ENCODE measurements around the gene TGFBR3L. TPM values are rescaled to one million over a fixed set of nuclear protein-coding genes. Genes with fewer than 3 reads are reported as not detected.

TGFBR3L gene
- total and polyA plus RNA-seq, 2 of the 13 experiments (the other 11 are each of a cell fraction or from before 2014, with no cell fraction given), result 0.20 to 1.0 TPM

DNA sequence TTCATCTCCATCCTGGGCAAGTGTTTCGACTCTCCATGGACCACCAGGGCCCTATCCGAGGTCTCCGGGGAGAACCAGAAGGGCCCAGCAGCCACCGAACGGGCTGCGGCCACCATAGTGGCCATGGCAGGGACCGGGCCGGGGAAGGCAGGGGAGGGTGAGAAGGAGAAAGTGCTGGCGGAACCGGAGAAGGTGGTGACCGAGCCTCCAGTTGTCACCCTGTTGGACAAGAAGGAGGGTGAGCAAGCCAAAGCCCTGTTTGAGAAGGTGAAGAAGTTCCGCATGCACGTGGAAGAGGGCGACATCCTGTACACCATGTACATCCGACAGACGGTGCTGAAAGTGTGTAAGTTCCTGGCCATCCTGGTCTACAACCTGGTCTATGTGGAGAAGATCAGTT is 15.7 kb upstream of the TGFBR3L start (continued):
- TF ChIP-seq SCMH1 (CRISPR knock-in tag; IDR thresholded peaks at IDR 0.05; ENCODE audit: borderline replicate concordance), result no peak
- TF ChIP-seq, protein P1, sequence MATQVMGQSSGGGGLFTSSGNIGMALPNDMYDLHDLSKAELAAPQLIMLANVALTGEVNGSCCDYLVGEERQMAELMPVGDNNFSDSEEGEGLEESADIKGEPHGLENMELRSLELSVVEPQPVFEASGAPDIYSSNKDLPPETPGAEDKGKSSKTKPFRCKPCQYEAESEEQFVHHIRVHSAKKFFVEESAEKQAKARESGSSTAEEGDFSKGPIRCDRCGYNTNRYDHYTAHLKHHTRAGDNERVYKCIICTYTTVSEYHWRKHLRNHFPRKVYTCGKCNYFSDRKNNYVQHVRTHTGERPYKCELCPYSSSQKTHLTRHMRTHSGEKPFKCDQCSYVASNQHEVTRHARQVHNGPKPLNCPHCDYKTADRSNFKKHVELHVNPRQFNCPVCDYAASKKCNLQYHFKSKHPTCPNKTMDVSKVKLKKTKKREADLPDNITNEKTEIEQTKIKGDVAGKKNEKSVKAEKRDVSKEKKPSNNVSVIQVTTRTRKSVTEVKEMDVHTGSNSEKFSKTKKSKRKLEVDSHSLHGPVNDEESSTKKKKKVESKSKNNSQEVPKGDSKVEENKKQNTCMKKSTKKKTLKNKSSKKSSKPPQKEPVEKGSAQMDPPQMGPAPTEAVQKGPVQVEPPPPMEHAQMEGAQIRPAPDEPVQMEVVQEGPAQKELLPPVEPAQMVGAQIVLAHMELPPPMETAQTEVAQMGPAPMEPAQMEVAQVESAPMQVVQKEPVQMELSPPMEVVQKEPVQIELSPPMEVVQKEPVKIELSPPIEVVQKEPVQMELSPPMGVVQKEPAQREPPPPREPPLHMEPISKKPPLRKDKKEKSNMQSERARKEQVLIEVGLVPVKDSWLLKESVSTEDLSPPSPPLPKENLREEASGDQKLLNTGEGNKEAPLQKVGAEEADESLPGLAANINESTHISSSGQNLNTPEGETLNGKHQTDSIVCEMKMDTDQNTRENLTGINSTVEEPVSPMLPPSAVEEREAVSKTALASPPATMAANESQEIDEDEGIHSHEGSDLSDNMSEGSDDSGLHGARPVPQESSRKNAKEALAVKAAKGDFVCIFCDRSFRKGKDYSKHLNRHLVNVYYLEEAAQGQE (IDR thresholded peaks at IDR 0.05; ENCODE audit: borderline replicate concordance in 1 of 2, low read depth in 1 of 2, low read length in 2 of 2), result no peak

DNA sequence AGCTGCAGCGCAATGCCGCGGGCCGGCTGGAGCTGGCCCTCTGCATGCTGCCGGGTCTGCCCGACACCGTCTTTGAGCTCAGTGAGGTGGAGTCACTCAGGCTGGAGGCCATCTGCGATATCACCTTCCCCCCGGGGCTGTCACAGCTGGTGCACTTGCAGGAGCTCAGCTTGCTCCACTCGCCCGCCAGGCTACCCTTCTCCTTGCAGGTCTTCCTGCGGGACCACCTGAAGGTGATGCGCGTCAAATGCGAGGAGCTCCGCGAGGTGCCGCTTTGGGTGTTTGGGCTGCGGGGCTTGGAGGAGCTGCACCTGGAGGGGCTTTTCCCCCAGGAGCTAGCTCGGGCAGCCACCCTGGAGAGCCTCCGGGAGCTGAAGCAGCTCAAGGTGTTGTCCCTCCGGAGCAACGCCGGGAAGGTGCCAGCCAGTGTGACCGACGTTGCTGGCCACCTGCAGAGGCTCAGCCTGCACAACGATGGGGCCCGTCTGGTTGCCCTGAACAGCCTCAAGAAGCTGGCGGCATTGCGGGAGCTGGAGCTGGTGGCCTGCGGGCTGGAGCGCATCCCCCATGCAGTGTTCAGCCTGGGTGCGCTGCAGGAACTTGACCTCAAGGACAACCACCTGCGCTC is 14.8 kb upstream of the TGFBR3L start:
- no peaks in the 10 kb centered on the region for H3K9me3 ChIP-seq (ENCODE audit: low read length)
- CTCF ChIA-PET (ENCODE audit: low intra/inter-chr PET ratio, low total read pairs), result no interaction called here
- BruUV-seq (replicated peaks), result no TSS peak
- in situ Hi-C loops (cut with HindIII; ENCODE audit: extremely low pct_ligation_motif_present, low pct_unique_long_range_greater_than_20kb), result no loop called here
- no peak overlapping the region for H3K9ac ChIP-seq (ENCODE audit: insufficient read depth, low read depth, low read length)
- peaks cover 14% of the 10 kb centered on the region for H3K79me2 ChIP-seq (ENCODE audit: insufficient read depth, low read length)
- ATAC-seq (no peak), FAIRE-seq (no peak), DNase-seq (ENCODE audit: low spot score) (no peak)
- POLR2A ChIA-PET, result interaction anchor here (4.7 to 4.9 kb wide), 3 partner anchors 11 to 31 kb away, joined by 52 to 83 read pairs (median 75); partner anchors contain the start of genes LRRC8E and SNAPC2
- H2AFZ ChIP-seq (ENCODE audit: low read length), result no peak overlapping the region
- H3K36me3 ChIP-seq (replicated peaks in 1 of 2; ENCODE audit: control insufficient read depth in 1 of 2, insufficient read depth in 2 of 2, low read length in 2 of 2), result peaks cover 9 to 15% of the 10 kb centered on the region in 2 experiments; a peak in 2 of 5 replicates
- no peak overlapping the region for H3K4me3 ChIP-seq (replicated peaks in 1 of 3; ENCODE audit: insufficient read depth in 1 of 3, low read depth in 2 of 3, low read length in 3 of 3)
- intact Hi-C loops (cut with micrococcal nuclease; ENCODE audit: unreplicated experiment), result no loop called here
- peaks cover 45% of the 10 kb centered on the region for H3K4me1 ChIP-seq (ENCODE audit: insufficient read depth, low read length)
- 0 out of 2 replicates have a peak, but pooled peaks cover 4% of the 10 kb centered on the region for H4K20me1 ChIP-seq (ENCODE audit: insufficient read depth, low read length)
- H3K27me3 ChIP-seq (ENCODE audit: control insufficient read depth in 1 of 2, insufficient read depth in 2 of 2, low read length in 2 of 2), result no peaks in the 10 kb centered on the region; a peak in 1 of 5 replicates
- no peak overlapping the region for H3K4me2 ChIP-seq (ENCODE audit: low read depth, low read length)
- 95% methylated on average over 24 of the region's 34 CpGs for WGBS (ENCODE audit: low lambda C conversion rate)
- TF ChIP-seq ARNT (IDR thresholded peaks at IDR 0.05), result no peak
- TF ChIP-seq AGO2 (optimal IDR thresholded peaks at IDR 0.05; ENCODE audit: low read depth, low read length), result peak; percentile 29
- H3K27ac ChIP-seq (ENCODE audit: extremely low read length, insufficient read depth, low read length), result no peak overlapping the region

Data from HepG2 (cell line).